ENCODE measurements around the gene SLCO4A1. TPM values are rescaled to one million over a fixed set of nuclear protein-coding genes. Genes with fewer than 3 reads are reported as not detected.

SLCO4A1 gene
- total RNA-seq, 4 donors from 2014 or later = 15.9 to 20.2 (median 19.2) TPM

DNA sequence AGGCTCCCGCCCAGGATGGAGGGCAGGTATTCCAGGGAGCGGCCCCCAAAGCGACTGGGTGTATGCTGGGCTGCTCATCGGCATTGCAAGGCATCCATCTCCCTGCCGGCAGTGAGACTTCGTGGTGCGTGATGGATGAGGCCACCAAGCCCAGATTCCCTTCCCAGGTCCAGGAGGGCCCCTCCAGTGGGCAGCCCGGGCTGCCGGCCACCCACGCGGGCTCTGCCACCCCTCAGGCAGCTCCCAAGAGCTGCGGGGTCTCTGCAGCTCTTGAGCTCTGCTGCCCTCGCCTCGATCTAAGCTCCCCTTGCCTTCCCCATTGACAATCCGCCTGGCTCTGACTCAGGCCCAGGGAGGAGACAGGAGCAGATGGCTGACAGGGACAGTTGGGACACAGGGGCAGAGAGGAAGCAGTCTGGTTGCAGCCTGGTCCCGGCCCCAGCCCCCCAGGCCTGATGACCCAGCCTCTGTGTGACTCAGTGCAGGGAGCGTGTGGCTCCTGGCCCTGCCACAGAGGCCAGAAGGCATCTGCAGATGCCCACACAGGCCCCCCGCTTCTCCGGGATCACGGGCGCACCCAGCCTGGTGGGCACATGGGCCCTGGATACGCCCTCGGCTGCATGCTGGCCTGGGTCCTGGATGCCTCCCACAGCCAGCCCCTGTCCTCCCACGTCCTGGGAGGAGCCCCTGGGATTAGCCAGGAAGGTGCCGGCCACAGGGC, 33.0 kb downstream of the SLCO4A1 start:
- WGBS, 2 donors (ENCODE audit: low coverage in 1 of 2) = 42% methylated on average over 5 of the region's 25 CpGs; no CpG with 5 or more reads in 1 of the 2 donors
- Histone ChIP-seq H3K9me3 (peaks cover 0 to 10% (median 0%) of the 10 kb centered on the region in 3 donors), H3K4me1 (no peaks in the 10 kb centered on the region), H3K27ac (no peak overlapping the region), H3K36me3 (no peaks in the 10 kb centered on the region), H3K27me3 (peaks cover 37% of the 10 kb centered on the region), H3K4me3 (no peak overlapping the region)
- no peak for ATAC-seq
- TF ChIP-seq POLR2A (IDR thresholded peaks at IDR 0.05) (no peak), POLR2AphosphoS5 (IDR thresholded peaks at IDR 0.05) (no peak), EP300 (IDR thresholded peaks at IDR 0.05) (no peak)
- TF ChIP-seq, protein P1, sequence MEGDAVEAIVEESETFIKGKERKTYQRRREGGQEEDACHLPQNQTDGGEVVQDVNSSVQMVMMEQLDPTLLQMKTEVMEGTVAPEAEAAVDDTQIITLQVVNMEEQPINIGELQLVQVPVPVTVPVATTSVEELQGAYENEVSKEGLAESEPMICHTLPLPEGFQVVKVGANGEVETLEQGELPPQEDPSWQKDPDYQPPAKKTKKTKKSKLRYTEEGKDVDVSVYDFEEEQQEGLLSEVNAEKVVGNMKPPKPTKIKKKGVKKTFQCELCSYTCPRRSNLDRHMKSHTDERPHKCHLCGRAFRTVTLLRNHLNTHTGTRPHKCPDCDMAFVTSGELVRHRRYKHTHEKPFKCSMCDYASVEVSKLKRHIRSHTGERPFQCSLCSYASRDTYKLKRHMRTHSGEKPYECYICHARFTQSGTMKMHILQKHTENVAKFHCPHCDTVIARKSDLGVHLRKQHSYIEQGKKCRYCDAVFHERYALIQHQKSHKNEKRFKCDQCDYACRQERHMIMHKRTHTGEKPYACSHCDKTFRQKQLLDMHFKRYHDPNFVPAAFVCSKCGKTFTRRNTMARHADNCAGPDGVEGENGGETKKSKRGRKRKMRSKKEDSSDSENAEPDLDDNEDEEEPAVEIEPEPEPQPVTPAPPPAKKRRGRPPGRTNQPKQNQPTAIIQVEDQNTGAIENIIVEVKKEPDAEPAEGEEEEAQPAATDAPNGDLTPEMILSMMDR (IDR thresholded peaks at IDR 0.05) = no peak

DNA sequence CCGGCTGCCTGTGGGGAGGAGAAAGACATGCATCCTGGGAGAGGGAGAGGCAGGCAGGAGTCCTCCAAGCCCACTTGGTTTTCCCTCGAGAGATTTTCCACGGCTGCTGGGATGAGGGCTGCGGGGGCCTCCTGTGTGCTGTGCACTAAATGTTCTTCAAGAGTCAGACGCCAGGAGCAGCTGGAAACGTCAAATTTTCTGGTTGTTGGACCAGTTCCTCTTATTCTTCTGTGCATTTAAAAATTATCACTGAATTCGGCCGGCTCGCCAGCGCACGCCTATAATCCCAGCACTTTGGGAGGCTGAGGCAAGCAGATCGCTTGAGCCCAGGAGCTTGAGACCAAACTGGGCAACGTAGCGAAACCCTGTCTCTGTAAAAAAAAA, 33.6 kb downstream of the SLCO4A1 start:
- TF ChIP-seq EP300 (IDR thresholded peaks at IDR 0.05) (no peak), POLR2A (IDR thresholded peaks at IDR 0.05) (no peak)
- no peak for ATAC-seq
- WGBS, 2 donors (ENCODE audit: low coverage in 1 of 2) = 100% methylated on average over 4 of the region's 14 CpGs; no CpG with 5 or more reads in 1 of the 2 donors

DNA sequence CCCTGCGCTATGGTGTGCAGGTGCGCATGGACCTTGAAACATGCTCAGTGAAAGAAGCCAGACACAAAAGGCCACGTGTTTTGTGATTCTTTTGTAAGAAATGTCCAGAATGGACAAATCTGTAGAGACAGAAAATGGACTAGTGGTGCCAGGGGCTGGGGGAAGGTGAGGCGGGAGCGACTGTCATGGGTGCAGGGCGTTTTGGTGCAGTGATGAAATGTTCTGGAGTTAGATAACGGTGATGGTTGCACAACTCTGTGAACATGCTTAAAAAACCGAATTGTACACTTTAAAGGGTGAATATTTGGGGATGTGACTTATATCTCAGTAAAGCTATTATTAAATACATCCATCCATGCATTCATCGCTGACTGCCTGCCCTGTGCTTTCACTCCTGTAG, 34.7 kb downstream of the SLCO4A1 start:
- Histone ChIP-seq H3K36me3 (no peaks in the 10 kb centered on the region), H3K27me3 (peaks cover 41% of the 10 kb centered on the region), H3K4me3 (no peak overlapping the region), H3K27ac (no peak overlapping the region), H3K9me3 (peaks cover 0 to 10% (median 0%) of the 10 kb centered on the region in 3 donors), H3K4me1 (no peaks in the 10 kb centered on the region)
- TF ChIP-seq POLR2AphosphoS5 (IDR thresholded peaks at IDR 0.05) = no peak
- no peak for TF ChIP-seq EP300 (IDR thresholded peaks at IDR 0.05)
- TF ChIP-seq POLR2A (IDR thresholded peaks at IDR 0.05) = no peak
- TF ChIP-seq, protein P1 (IDR thresholded peaks at IDR 0.05) = no peak
- WGBS, 2 donors (ENCODE audit: low coverage in 1 of 2) = 81 to 85% methylated on average over 7 to 8 of the region's 9 CpGs
- no peak for ATAC-seq

More for the DNA sequence above, 33.6 kb downstream of the SLCO4A1 start:
- Histone ChIP-seq H3K9me3 (peaks cover 0 to 10% (median 0%) of the 10 kb centered on the region in 3 donors), H3K27ac (no peak overlapping the region), H3K27me3 (peaks cover 37% of the 10 kb centered on the region), H3K4me1 (no peaks in the 10 kb centered on the region), H3K4me3 (no peak overlapping the region), H3K36me3 (no peaks in the 10 kb centered on the region)

DNA sequence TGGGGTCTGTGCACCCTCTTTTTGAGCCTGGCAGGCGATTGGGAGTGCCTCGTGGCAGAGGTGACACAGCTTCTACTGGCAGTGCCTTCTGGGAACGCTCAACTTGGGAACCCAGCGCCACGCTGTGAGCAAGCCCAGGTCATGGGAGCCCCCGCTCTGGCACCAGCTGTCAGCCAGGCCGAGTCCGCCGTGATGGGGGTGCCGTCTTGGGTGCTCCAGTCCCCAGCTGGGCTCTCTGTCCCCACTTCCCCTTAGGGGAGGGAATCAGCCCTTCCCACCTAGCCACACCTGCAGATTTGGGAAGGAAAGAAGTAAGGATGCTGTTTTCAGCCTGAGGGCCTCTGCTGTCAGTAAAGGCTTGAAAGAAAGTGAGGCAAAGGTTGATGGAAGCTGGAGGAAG, 35.4 kb downstream of the SLCO4A1 start:
- TF ChIP-seq POLR2AphosphoS5 (IDR thresholded peaks at IDR 0.05) = no peak
- no peak for TF ChIP-seq EP300 (IDR thresholded peaks at IDR 0.05)
- TF ChIP-seq, protein P1 (IDR thresholded peaks at IDR 0.05) = no peak
- TF ChIP-seq POLR2A (IDR thresholded peaks at IDR 0.05) = no peak
- Histone ChIP-seq H3K36me3 (no peaks in the 10 kb centered on the region), H3K9me3 (peaks cover 0 to 10% (median 0%) of the 10 kb centered on the region in 3 donors), H3K4me1 (no peaks in the 10 kb centered on the region), H3K27me3 (peaks cover 48% of the 10 kb centered on the region), H3K4me3 (no peak overlapping the region), H3K27ac (no peak overlapping the region)
- no peak for ATAC-seq
- WGBS, 2 donors (ENCODE audit: low coverage in 1 of 2) = no CpG with 5 or more reads among the region's 10 CpGs

DNA sequence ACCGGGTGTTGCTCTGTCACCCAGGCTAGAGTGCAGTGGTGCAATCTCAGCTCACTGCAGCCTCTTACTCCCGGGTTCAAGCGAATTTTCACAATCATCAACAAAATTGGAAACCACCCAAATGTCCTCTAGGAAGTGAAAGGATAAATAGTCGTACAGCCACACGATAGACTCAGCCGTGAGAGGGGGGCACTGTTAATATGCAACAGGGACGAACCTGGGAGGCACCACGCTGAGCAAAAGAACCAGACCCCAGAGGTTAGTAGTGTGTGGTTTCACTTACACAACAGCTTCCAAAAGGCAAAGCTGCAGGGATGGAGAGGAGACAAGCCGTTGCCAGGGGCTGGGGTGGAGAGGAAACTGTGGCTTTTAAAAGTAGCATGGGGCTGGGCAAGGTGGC, 36.2 kb downstream of the SLCO4A1 start:
- no peak overlapping the region for H3K27ac ChIP-seq
- no peak for ATAC-seq
- TF ChIP-seq EP300 (IDR thresholded peaks at IDR 0.05) (no peak), POLR2A (IDR thresholded peaks at IDR 0.05) (no peak), POLR2AphosphoS5 (IDR thresholded peaks at IDR 0.05) (no peak)
- TF ChIP-seq, protein P1 (IDR thresholded peaks at IDR 0.05) = no peak
- H3K4me3 ChIP-seq = no peak overlapping the region
- no peaks in the 10 kb centered on the region for H3K36me3 ChIP-seq
- H3K27me3 ChIP-seq = peaks cover 56% of the 10 kb centered on the region
- H3K4me1 ChIP-seq = no peaks in the 10 kb centered on the region
- 28 to 30% methylated on average over 8 to 9 of the region's 9 CpGs for WGBS, 2 donors (ENCODE audit: low coverage in 1 of 2)
- peaks cover 0 to 10% (median 0%) of the 10 kb centered on the region in 3 donors for H3K9me3 ChIP-seq
